ENCODE measurements around the gene TMCC2. TPM values are rescaled to one million over a fixed set of nuclear protein-coding genes. Genes with fewer than 3 reads are reported as not detected.
A peak's percentile ranks its signal among the peaks of the same experiment; 100 is the strongest.

The TMCC2 gene
- total and polyA plus RNA-seq, 2 donors from 2014 or later: 1.3 to 3.5 TPM

- DNase-seq: no peak
- Histone ChIP-seq H3K4me3 (ENCODE audit: low read length in 3 of 3) (no peak overlapping the region), H3K9me3 (ENCODE audit: control insufficient read depth in 2 of 3, insufficient read depth in 1 of 3, low read length in 3 of 3) (no peaks in the 10 kb centered on the region), H3K4me1 (ENCODE audit: control insufficient read depth in 2 of 3, insufficient read depth in 2 of 3, low read depth in 1 of 3, low read length in 3 of 3) (peaks cover 0 to 5% (median 0%) of the 10 kb centered on the region in 3 donors), H3K9ac (ENCODE audit: low read length in 3 of 3) (no peak overlapping the region), H3K36me3 (ENCODE audit: control insufficient read depth in 2 of 3, insufficient read depth in 3 of 3, low read length in 3 of 3) (no peaks in the 10 kb centered on the region), H3K27me3 (ENCODE audit: control insufficient read depth, insufficient read depth, low read length) (no peaks in the 10 kb centered on the region), H3K27ac (ENCODE audit: low read depth in 2 of 2, low read length in 2 of 2) (no peak overlapping the region)
- intact Hi-C loops (cut with DNase I): loop anchor here (10.0 kb wide), 2 partner anchors 125 to 275 kb away; no protein-coding TSS in a partner anchor
- no peak for TF ChIP-seq CTCF (IDR thresholded peaks at IDR 0.05; ENCODE audit: borderline replicate concordance, extremely low read depth, insufficient read depth)
- no peak for FAIRE-seq
Measured at GRCh38 chr1:205259998-205260397, 32.3 kb downstream of the TMCC2 start.

GRCh38 chr1:205260948-205261732, 33.4 kb downstream of the TMCC2 start:
- Histone ChIP-seq H3K36me3 (ENCODE audit: control insufficient read depth in 2 of 3, insufficient read depth in 3 of 3, low read length in 3 of 3) (no peaks in the 10 kb centered on the region), H3K9ac (ENCODE audit: low read length in 3 of 3) (no peak overlapping the region), H3K27me3 (ENCODE audit: control insufficient read depth, insufficient read depth, low read length) (no peaks in the 10 kb centered on the region), H3K9me3 (ENCODE audit: control insufficient read depth in 2 of 3, insufficient read depth in 1 of 3, low read length in 3 of 3) (no peaks in the 10 kb centered on the region), H3K4me1 (ENCODE audit: control insufficient read depth in 2 of 3, insufficient read depth in 2 of 3, low read depth in 1 of 3, low read length in 3 of 3) (peaks cover 0 to 5% (median 0%) of the 10 kb centered on the region in 3 donors), H3K27ac (ENCODE audit: low read depth in 2 of 2, low read length in 2 of 2) (no peak overlapping the region), H3K4me3 (ENCODE audit: low read length in 3 of 3) (no peak overlapping the region)
- no peak for TF ChIP-seq CTCF (IDR thresholded peaks at IDR 0.05; ENCODE audit: borderline replicate concordance, extremely low read depth, insufficient read depth)
- intact Hi-C loops (cut with DNase I): no loop called here
- FAIRE-seq (no peak), DNase-seq (no peak)

GRCh38 chr1:205261946-205262691, 34.4 kb downstream of the TMCC2 start:
- Histone ChIP-seq H3K4me3 (ENCODE audit: low read length in 3 of 3) (no peak overlapping the region), H3K36me3 (ENCODE audit: control insufficient read depth in 2 of 3, insufficient read depth in 3 of 3, low read length in 3 of 3) (no peaks in the 10 kb centered on the region), H3K27me3 (ENCODE audit: control insufficient read depth, insufficient read depth, low read length) (no peaks in the 10 kb centered on the region), H3K9me3 (ENCODE audit: control insufficient read depth in 2 of 3, insufficient read depth in 1 of 3, low read length in 3 of 3) (no peaks in the 10 kb centered on the region), H3K27ac (ENCODE audit: low read depth in 2 of 2, low read length in 2 of 2) (no peak overlapping the region), H3K9ac (ENCODE audit: low read length in 3 of 3) (no peak overlapping the region), H3K4me1 (ENCODE audit: control insufficient read depth in 2 of 3, insufficient read depth in 2 of 3, low read depth in 1 of 3, low read length in 3 of 3) (peaks cover 0 to 5% (median 0%) of the 10 kb centered on the region in 3 donors)
- peak in 3 of 5 donors; percentile 33 to 84 (median 57) for DNase-seq
- no peak for FAIRE-seq
- no peak for TF ChIP-seq CTCF (IDR thresholded peaks at IDR 0.05; ENCODE audit: borderline replicate concordance, extremely low read depth, insufficient read depth)
- intact Hi-C loops (cut with DNase I): no loop called here
